ENCODE data around the gene ACYP1.
A peak's percentile ranks its signal among the peaks of the same experiment; 100 is the strongest.
"Not testable (repeated sequence)": the region's sequence is repeated elsewhere in the genome, so short reads cannot be mapped to it uniquely, and the experiment has no call there.

Gene ACYP1

DNA sequence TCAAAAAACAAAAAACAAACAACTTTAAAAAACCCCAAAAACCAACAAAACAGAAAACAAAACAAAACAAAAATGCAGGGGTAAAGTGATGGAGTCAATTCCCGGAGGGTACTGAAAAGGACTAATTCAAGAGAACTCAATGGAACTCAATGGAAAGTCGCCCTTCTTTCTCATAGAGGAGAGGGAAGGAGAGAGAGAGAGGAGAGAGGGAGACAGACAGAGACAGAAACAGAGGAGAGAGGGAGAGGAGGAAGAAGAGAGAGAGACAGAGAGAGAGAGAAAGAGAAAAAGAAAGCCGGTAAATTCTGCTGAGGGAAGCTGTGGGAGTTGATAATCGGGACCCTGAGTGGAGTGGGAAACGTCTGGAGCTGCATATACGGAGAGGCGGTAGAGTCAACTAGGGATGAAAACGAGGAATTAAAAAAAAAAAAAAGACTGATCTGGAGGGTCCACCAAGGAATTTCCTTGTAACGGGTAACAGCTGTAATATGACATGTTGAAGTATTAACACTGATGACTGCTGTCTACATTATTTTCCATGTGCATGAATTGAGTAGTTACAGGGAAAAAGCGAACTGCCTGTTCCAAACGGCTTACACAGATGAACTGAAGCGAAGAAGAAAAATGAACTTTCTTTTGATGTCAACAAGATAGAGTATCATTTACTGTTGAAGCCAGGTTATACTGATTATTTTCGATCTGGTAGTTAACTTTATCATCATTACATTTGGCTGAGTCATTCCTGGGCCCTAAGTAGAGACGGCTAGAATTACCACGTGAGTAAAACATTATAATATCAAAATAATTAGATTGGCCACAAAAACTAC lies 4.7 kb upstream of the ACYP1 start:
- no peak for DNase-seq (ENCODE audit: low read depth in 2 of 2, low spot score in 1 of 2)

DNA sequence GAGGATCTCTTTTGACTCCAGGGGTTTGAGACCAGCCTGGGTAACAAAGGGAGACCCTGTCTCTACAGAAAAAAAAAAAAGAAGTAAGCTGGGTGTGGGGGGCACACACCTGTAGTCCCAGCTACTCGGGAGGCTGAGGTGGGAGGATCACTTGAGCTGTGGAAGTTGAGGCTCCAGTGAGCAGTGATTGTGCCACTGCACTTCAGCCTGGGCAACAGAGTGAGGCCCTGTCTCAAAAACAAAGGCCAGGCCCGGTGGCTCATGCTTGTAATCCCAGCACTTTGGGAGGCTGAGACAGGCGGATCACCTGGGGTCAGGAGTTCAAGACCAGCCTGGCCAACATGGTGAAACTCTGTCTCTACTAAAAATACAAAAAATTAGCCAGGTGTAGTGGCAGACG lies 3.9 kb upstream of the ACYP1 start:
- DNase-seq (ENCODE audit: low read depth in 2 of 2, low spot score in 1 of 2): not testable (repeated sequence)

DNA sequence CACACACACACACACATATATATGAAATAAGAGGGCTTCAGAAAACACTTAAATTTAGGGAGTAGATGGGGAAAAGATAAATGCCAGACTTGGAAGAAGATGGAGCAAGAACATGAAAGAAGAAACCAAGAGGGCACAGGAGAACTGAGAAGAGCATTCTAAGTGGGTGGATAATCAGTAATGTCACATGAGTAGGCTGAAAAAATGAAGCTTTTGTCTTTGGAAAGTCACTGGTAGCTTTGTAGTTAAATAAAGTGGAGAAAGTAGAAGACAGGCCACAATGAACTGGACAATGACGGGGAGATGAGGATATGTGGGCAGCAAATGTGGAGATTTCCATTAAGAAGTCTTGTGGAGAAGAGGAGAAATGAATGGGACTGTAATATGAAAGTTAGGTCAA lies 3.4 kb upstream of the ACYP1 start:
- DNase-seq (ENCODE audit: low read depth in 2 of 2, low spot score in 1 of 2): no peak

DNA sequence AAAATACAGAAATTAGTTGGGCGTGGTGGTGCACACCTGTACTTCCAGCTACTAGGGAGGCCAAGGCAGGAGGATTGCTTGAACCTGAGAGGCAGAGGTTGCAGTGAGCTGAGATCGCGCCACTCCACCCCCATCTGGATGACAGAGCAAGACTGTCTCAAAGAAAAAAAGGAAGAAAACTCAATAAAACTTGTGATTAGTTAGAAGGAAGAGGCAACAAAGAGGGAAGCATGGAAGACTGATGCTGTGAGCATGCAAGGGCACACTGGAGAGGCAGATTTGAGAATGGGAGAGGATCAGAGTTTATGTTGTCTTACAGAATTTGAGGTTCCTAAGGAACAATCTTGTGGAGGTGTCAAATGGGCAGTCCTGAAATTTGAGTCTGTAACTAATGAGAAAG lies 2.9 kb upstream of the ACYP1 start:
- no peak for DNase-seq (ENCODE audit: low read depth in 2 of 2, low spot score in 1 of 2)

DNA sequence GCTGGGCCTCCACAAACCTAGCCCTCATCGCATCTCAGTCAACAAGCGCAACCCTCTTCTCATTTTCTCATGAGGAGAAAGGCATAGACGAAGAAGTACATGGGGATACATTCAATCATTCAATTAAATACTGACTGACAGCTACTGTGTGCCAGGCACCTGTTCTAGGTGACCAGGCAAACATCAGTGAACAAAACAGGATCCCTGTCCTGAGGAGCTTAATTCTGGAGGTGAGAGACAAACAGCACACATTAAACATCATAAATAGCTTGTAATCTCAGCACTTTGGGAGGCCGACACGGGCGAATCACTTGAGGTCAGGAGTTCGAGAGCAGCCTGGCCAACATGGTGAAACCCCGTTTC lies 362 bp upstream of the ACYP1 start:
- no peak for DNase-seq (ENCODE audit: low read depth in 2 of 2, low spot score in 1 of 2)

DNA sequence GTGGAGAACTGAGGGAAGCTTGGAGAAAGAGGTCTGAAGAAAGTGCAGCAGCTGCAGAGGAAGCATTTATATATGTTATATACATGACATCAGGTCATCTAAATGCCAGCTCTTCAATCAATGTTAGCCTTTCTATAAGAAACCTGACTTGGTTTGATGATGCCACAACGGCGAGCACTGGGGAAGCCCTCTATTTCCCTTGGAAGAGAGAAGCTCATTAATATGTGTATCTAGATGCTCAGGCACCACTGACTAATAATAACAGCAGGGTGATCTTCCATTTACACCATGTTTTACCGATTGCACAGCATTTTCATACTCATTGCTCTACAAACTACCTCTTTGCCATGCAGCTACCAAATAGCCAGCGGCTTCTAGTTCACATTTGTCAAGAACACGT lies 811 bp downstream of the ACYP1 start:
- DNase-seq (ENCODE audit: low read depth in 2 of 2, low spot score in 1 of 2): no peak

DNA sequence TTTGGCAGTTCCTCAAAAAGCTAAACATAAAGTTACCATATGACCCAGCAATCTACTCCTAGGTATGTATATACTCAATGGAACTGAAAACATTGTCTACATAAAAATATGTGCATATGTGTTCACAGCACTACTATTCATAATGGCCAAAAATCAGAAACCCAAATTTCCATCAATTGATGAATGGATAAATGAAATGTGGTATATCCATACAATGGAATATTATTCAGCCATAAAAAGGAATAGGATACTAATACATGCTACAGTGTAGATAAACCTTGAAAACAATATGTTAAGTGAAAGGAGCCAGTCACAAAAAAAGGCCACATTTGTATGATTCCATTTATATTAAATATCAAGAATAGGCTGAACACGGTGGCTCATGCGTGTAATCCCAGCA lies 3.4 kb downstream of the ACYP1 start:
- no peak for DNase-seq (ENCODE audit: low read depth in 2 of 2, low spot score in 1 of 2)

DNA sequence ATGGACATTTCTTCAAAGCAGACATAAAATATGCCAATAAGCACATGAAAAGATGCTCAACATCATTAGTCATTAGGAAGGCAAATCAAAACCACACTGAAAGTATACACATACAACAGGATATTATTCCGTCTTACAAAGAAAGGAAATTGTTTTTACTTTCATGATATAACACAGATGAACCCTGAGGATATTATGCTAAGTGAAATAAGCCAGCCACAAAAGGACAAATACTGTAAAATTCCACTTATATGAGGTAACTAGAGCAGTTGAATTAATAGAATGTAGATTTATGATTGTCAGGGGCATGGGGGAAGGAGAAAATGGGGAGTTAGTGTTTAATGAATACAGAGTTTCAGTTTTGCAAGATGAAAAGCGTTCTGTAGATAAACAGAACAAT lies 4.2 kb downstream of the ACYP1 start:
- DNase-seq (ENCODE audit: low read depth in 2 of 2, low spot score in 1 of 2): no peak

DNA sequence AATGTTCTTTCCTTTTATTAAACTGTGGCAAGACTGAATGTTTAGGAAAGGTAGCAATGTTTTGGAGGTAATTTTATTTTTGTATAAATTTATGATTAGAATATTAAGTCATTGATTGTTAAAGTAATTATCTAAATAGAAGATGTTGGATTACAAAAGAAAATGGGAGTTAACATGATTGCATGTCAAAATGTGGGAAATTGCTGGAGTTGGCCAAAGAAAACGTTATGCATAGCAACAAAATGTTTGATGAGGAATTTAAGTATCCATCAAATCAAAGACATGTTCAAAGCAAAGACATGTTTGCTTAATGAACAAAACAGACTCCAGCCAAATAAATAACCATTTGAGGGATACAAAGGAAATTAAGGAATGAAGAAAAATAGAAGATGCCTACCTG lies 9.4 kb downstream of the ACYP1 start:
- no peak for DNase-seq (ENCODE audit: low read depth in 2 of 2, low spot score in 1 of 2)

DNA sequence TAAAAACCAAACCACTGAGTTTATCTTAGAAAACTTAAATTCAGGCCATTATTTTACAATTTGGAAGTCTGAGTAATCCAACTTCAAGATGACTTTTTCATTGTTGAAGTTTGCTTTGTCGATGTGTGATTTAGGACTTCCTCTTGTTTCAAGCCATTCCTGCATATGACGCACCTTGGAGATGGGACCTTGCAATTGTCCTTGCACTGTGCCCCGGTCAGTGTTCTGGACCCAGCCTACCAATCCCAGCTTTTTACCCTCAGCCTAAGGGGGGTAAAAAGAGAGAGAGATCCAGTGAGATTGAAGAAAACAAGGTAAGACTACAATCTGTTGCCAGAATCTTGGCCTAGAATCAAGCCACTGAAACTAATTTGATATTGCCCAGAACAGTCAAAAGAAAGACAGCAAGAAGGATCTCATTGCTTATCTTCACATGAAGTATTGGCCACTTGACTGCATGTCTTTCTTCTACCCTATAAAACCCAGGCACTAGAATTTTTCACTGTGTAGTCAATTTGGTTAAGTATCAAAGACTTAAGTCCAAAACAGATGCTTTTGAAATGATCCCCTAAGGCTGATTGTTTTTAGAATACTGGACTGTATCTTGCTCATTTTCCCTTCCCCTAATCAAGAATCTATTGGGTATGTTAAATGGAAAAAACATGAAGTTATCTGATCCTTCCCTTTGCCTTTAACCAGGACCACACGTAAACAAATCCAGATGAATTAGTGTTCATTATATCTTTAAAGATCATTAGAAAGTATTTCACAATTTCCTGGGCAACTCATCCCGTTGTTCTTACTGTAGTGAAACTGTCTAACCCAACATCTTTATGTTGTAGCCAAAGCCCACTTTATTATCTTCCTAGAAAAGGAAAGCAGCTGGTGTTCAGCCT lies 10.2 kb downstream of the ACYP1 start:
- DNase-seq (ENCODE audit: low read depth in 2 of 2, low spot score in 1 of 2): no peak

DNA sequence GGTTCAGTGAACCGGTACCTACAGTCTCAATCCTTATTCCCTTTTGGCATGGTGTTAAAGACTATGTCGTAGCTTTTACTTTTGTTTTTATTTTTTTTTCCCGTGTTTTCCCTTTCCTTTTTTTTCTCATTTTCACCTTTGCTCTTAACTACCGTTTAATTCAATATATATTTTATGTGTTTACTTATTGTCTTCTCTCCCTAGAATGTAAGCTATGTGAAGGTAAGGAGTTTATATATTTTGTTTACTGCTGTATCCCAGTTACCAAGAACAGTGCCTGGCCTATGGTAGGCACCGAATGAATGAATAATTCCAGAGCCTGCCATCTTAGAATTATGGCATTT lies 12.3 kb downstream of the ACYP1 start:
- DNase-seq (ENCODE audit: low read depth in 2 of 2, low spot score in 1 of 2): no peak

DNA sequence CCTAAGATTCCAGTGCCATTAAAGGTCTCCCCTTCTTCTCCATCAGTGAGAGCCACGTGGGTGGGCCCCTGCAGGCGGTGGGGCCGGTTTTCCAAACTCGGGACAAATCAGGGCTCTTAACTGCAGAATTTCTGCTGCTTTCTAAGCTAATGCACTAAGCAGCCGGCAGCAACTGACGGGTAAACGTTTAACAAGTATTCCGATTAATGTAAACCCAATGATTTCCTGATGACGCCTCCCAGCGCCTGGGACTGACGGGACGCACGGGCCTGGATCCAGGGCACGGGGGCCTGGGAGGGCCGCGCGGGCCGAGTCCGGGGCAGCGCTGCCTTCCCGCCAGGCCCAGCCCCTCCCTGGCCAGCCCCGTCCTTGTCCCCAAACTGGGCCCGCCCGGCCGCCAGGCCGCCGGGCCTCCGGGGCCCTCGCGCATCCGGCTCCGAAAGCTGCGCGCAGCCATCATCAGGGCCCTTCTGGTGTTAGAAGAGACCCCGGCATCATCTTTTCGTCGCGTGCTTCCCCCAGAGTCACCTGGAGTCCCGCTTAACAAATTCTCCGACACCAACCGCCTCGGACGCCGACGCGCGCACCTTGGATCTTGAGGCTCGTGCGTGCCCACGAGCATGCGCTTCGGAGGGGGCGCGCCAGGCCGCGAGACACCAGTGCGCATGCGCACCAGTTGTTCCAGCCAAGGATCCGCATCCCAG lies 12.8 kb downstream of the ACYP1 start, which contains the start of gene MLH3:
TSS of gene MLH3 (minus strand) at position 616 of the 704 bp plus-strand sequence. CDS start 1,812 bp downstream, outside the sequence.
- peak; percentile 49 to 63 for DNase-seq (ENCODE audit: low read depth in 2 of 2, low spot score in 1 of 2)

DNA sequence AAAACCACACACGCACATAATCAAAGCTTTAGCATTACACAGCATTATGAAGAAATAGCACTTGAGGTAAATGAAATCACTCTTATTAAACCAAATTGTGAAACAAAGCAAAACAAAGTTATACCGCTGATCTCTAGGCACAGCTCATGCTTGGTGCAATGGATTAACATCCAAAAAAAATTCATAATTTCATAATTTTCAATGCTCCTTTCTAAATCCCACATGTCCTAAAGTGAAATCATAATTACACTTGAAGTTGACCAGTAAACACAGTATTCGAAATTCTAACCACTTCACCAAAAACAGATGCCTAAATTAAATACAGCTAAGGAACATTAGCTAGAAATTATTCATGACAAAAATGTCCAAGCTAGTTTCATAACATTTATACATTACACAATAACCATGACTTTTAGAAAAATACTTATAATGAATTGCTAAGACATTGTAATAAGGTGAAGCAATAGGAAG lies 14.1 kb downstream of the ACYP1 start:
- DNase-seq (ENCODE audit: low read depth in 2 of 2, low spot score in 1 of 2): no peak

DNA sequence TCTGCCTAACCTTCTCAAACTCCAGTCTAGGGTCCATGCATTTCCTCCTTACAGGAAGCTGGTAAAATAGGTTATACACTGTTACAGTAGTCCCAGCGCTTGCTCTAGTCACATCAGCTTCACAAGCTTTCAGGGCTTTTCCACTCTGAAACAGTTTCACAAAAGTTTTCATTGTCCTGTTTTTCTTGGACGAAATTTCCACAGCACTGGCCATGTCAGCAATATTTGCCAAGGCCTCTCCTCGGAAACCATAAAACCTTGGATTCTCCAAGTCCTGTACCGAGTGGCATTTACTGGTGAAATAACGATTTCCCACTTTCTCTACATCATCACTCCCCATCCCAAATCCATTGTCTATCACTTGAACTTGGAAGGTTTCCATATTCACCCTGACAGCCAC lies 14.7 kb downstream of the ACYP1 start:
- no peak for DNase-seq (ENCODE audit: low read depth in 2 of 2, low spot score in 1 of 2)

DNA sequence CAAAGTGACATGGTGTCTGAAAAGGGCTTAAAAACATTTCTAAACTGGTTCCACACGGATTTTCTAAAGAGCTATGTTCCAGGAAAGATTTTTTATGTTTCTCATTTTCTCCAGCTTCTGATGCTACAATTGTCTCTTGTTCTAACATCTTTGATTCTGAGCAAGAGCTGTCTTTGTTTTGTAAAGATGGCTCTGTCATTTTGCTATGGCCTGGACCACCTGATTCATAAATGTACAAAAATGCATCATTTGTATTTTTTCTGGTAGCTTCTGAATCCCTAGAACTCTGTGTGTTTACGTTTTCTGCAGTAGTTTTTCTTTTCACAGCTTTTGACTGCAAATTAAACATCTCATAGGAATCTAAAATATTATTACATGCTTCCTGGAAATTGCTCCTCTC lies 15.7 kb downstream of the ACYP1 start:
- DNase-seq (ENCODE audit: low read depth in 2 of 2, low spot score in 1 of 2): no peak

DNA sequence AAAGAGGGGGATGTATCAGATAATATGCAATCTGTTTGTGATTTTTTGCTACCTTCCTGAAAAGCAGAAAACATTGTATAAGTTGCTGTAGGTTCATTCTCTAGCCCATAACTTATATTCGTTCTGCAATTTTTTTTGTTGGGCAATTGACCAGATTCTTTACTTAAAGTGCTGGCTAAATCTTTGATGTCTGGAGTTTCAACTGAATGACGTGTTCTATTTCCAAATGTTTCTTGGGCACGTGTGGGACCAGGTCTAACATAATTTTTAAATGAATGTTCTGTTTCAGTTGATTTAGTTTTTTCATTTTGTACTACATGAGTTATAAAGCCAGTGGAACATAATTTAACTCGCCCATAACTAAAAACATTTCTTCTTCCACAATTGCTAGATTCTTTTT lies 16.3 kb downstream of the ACYP1 start:
- no peak for DNase-seq (ENCODE audit: low read depth in 2 of 2, low spot score in 1 of 2)

DNA sequence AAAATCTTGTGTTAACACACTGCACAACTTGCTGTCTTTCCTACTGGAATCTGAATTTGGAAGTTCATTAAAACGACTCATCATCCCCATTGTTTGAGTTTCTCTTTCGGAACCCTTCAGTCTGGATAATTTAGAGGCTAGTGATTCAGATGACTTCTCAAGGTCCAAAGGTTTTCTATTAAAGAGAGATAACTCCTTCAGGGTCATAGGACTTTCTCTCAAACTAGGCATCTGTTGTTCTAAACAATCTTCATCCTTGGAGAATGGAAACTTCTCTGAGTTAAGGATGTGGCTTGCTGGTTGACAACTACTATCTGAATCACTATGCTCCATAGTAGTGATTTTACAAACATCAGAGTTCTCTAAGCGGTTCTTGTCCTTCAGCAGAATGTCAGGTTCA lies 16.9 kb downstream of the ACYP1 start:
- DNase-seq (ENCODE audit: low read depth in 2 of 2, low spot score in 1 of 2): no peak

DNA sequence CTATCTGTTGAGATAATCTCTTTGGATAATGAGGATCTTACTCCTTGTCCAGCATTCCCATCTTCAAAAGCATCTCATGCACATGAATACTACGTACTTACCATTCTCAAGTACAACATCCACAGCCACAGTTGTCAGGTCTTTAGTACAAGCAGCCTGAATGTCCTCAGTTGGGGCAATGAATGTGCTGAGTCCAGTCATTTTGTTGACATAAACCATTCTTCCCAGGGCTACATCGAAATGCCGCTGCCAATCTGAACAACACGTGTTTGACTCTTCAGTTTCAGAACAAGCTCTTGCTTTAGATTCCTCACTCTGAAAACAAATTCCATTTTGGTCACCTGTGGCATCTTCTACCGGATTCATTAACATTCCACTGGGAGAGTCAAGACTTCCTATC lies 17.5 kb downstream of the ACYP1 start:
- DNase-seq (ENCODE audit: low read depth in 2 of 2, low spot score in 1 of 2): no peak

DNA sequence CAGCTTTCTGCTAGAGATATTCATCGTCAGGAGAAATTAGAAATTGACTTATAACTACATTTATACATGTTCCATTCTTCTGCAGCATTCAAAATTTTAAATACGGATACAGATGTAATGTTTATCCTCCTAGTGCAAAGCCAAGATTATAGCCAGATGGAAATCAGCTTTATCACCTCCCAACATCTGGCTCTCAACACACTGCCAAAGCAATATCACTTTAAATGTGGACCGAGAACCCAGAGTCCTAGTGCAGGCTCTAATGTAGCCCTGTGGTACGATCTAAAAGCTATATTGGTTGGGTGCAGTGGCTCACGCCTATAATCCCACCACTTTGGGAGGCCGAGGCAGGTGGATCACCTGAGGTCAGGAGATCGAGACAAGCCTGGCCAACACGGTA lies 19.1 kb downstream of the ACYP1 start:
- no peak for DNase-seq (ENCODE audit: low read depth in 2 of 2, low spot score in 1 of 2)

DNA sequence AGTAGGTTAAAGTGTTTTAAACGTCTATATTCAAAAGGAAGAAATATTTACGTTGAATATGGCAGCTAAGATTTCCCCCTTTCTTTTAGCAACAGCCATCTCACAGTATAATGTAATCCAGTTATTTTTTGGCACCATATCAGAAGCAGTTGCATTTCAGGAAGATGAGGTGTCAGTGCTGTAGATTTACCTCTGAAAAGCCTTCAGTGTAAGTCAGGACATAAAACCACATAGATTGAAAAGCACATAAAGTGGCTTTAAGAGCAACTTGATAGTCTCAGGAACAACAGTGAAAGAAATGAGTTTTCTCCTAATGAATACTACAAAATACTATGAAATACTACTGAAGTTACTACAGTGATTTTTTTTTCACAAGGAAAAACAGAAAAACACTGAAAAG lies 19.5 kb downstream of the ACYP1 start:
- DNase-seq (ENCODE audit: low read depth in 2 of 2, low spot score in 1 of 2): no peak

DNA sequence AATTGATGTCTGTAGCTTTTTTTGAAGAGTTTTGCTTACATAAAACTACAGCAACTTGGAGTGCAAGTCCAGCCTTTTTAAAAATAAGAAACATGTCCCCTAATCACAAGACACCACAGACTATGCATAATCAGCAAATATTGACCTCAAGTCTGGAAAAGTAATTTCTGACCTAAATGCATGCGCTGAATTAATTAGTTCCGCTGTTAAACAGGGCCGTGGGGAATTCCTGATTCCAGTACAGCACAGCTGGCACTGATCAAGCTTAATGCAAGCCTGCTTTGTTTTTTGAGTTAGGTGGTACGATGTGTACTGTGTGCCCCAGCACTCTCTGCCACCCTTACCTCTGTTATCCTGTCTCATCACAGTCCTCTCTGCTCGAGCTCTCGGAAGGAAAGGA lies 21.8 kb downstream of the ACYP1 start:
- no peak for DNase-seq (ENCODE audit: low read depth in 2 of 2, low spot score in 1 of 2)

DNA sequence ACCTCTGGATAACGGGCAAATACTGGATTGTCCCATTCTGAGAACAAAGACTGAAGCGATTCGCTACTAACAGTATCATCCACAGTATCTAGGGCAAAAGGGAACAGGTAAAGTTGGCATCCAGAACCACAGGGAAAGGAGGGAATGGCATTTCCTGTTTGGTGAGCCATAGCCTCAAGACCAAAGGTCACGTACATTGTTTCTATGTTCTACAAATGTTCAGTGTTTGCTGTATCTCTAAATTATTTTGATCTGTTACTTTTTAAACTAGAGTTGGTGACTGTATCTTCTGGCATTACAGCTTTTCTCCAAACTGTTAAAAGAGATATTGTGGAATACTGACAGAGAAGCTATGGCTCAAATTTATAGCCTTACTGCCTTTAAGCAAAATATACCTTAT lies 22.2 kb downstream of the ACYP1 start:
- no peak for DNase-seq (ENCODE audit: low read depth in 2 of 2, low spot score in 1 of 2)
